ENCODE data around the gene OR5A1. TPM values are rescaled to one million over a fixed set of nuclear protein-coding genes. Genes with fewer than 3 reads are reported as not detected.

Gene OR5A1
- total and polyA plus RNA-seq, 8 donors, result 0.01 to 0.04 (median 0.03) TPM; not detected in 4

DNA sequence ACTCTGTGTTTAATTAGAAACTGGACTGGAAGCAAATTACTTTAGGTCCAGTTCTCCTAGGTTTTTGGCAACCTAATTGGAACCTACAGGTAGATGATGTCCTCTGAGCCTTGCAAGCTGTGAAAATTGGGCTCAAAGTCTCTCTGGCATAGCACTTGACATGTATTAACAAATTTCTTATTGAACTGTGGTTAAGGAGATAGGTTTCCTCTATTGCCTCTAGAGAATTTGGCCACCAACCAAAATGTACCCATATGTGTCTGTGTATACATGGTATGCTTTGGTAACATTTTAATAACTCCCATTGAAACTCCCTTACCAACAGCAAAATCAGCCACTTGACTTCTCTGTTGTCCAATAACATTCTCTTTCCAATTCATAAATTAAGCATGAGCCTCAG is 36.7 kb downstream of the OR5A1 start, which contains the start of gene OR4D10:
Gene OR4D10, plus strand, starts transcription at position 301 of the 400 bp plus-strand sequence. CDS start 4,115 bp downstream, outside the sequence.
- no peaks in the 10 kb centered on the region for H3K4me1 ChIP-seq
- no peaks in the 10 kb centered on the region for H3K27me3 ChIP-seq
- ATAC-seq, result no peak
- no peak for TF ChIP-seq CTCF (IDR thresholded peaks at IDR 0.05)
- H3K9me3 ChIP-seq, result no peaks in the 10 kb centered on the region
- no peak within 1 kb of the TSS for H3K4me3 ChIP-seq
- H3K27ac ChIP-seq, result no peak within 1 kb of the TSS
- no peaks in the 10 kb centered on the region for H3K36me3 ChIP-seq
- DNase-seq, result no peak
- intact Hi-C loops (cut with DNase I), result no loop called here

GRCh38 chr11:59475176-59475575 is 38.9 kb downstream of the OR5A1 start:
- H3K27ac ChIP-seq, result no peak overlapping the region
- H3K4me3 ChIP-seq, result no peak overlapping the region
- peak in 1 of 4 donors; percentile 12 for DNase-seq
- H3K36me3 ChIP-seq, result no peaks in the 10 kb centered on the region
- intact Hi-C loops (cut with DNase I), result no loop called here
- TF ChIP-seq CTCF (IDR thresholded peaks at IDR 0.05), result no peak
- no peaks in the 10 kb centered on the region for H3K9me3 ChIP-seq
- H3K4me1 ChIP-seq, result no peaks in the 10 kb centered on the region
- no peaks in the 10 kb centered on the region for H3K27me3 ChIP-seq
- no peak for ATAC-seq

GRCh38 chr11:59479906-59480305 is 43.6 kb downstream of the OR5A1 start:
- H3K27ac ChIP-seq, result no peak overlapping the region
- no peak for TF ChIP-seq CTCF (IDR thresholded peaks at IDR 0.05)
- H3K36me3 ChIP-seq, result no peaks in the 10 kb centered on the region
- intact Hi-C loops (cut with DNase I), result no loop called here
- no peak for ATAC-seq
- H3K4me1 ChIP-seq, result no peaks in the 10 kb centered on the region
- no peak overlapping the region for H3K4me3 ChIP-seq
- no peak for DNase-seq
- H3K27me3 ChIP-seq, result no peaks in the 10 kb centered on the region
- no peaks in the 10 kb centered on the region for H3K9me3 ChIP-seq

- H3K36me3 ChIP-seq, result no peaks in the 10 kb centered on the region
- intact Hi-C loops (cut with DNase I), result no loop called here
- no peak for TF ChIP-seq CTCF (IDR thresholded peaks at IDR 0.05)
- no peaks in the 10 kb centered on the region for H3K27me3 ChIP-seq
- no peak overlapping the region for H3K4me3 ChIP-seq
- ATAC-seq, result no peak
- H3K4me1 ChIP-seq, result no peaks in the 10 kb centered on the region
- no peaks in the 10 kb centered on the region for H3K9me3 ChIP-seq
- no peak for DNase-seq
- no peak overlapping the region for H3K27ac ChIP-seq
Observed at GRCh38 chr11:59480359-59480758, 44.1 kb downstream of the OR5A1 start.

Other genes with a start within 250 kb of the OR5A1 start
- gene MPEG1, start 223.5 kb upstream of the OR5A1 start, total RNA-seq, result 10 to 100 TPM; 23.5 to 68.7 TPM
- 10 to 100 TPM; 12.3 to 16.9 (median 14.9) TPM for gene MPEG1, start 223.5 kb upstream of the OR5A1 start, polyA plus RNA-seq (ENCODE audit: insufficient read length in 6 of 6)
- not detected for gene OR5AN1, start 77.6 kb upstream of the OR5A1 start, total RNA-seq
- gene OR5AN1, start 77.6 kb upstream of the OR5A1 start, polyA plus RNA-seq (ENCODE audit: insufficient read length in 6 of 6), result not detected
- gene OR5A2, start 10.1 kb upstream of the OR5A1 start, total RNA-seq, result not detected
- gene OR5A2, start 10.1 kb upstream of the OR5A1 start, polyA plus RNA-seq (ENCODE audit: insufficient read length in 6 of 6), result under 1 TPM in 5 of 6 donors, not detected in 1; 0.01 to 0.06 (median 0.03) TPM
- gene OR4D6, start 20.5 kb downstream of the OR5A1 start, total RNA-seq, result not detected
- not detected for gene OR4D6, start 20.5 kb downstream of the OR5A1 start, polyA plus RNA-seq (ENCODE audit: insufficient read length in 6 of 6)
- gene OR4D10, start 36.8 kb downstream of the OR5A1 start, total RNA-seq, result not detected
- not detected for gene OR4D10, start 36.8 kb downstream of the OR5A1 start, polyA plus RNA-seq (ENCODE audit: insufficient read length in 6 of 6)
- gene OR4D11, start 67.1 kb downstream of the OR5A1 start, total RNA-seq, result not detected
- gene OR4D11, start 67.1 kb downstream of the OR5A1 start, polyA plus RNA-seq (ENCODE audit: insufficient read length in 6 of 6), result not detected
- not detected for gene OR4D9, start 75.1 kb downstream of the OR5A1 start, total RNA-seq
- under 1 TPM; 0.03 to 0.06 (median 0.05) TPM for gene OR4D9, start 75.1 kb downstream of the OR5A1 start, polyA plus RNA-seq (ENCODE audit: insufficient read length in 6 of 6)
- 10 to 100 TPM; 39.4 to 40.8 TPM for gene OSBP, start 179.3 kb downstream of the OR5A1 start, total RNA-seq
- 10 to 100 TPM; 40.0 to 45.7 (median 43.9) TPM for gene OSBP, start 179.3 kb downstream of the OR5A1 start, polyA plus RNA-seq (ENCODE audit: insufficient read length in 6 of 6)
- gene PATL1, start 232.6 kb downstream of the OR5A1 start, total RNA-seq, result 10 to 100 TPM; 27.8 to 42.6 TPM
- gene PATL1, start 232.6 kb downstream of the OR5A1 start, polyA plus RNA-seq (ENCODE audit: insufficient read length in 6 of 6), result 10 to 100 TPM; 36.8 to 45.0 (median 41.0) TPM